ENCODE measurements around the gene SDHC. TPM values are rescaled to one million over a fixed set of nuclear protein-coding genes. Genes with fewer than 3 reads are reported as not detected.

SDHC gene
- total and polyA plus RNA-seq, 2 of the 8 experiments (the other 6 are each of a cell fraction or from before 2014, with no cell fraction given): 224 to 305 TPM

- H2BK5ac ChIP-seq (ENCODE audit: low read depth, low read length): no peak overlapping the region
- H3K4me2 ChIP-seq (ENCODE audit: insufficient read depth in 1 of 2, low read depth in 2 of 2, low read length in 2 of 2): no peak overlapping the region
- H3K56ac ChIP-seq (replicated peaks; ENCODE audit: insufficient read length, low read depth, low read length): no peak overlapping the region
- H2BK20ac ChIP-seq (ENCODE audit: low read length): no peak overlapping the region
- H4K8ac ChIP-seq (ENCODE audit: extremely low read depth, insufficient read depth, low read length): no peak overlapping the region
- H3K79me2 ChIP-seq (ENCODE audit: control insufficient read depth in 1 of 2, insufficient read depth in 2 of 2, low read length in 2 of 2): no peaks in the 10 kb centered on the region
- no peak overlapping the region for H2BK120ac ChIP-seq (replicated peaks; ENCODE audit: low read depth, low read length)
- H3K79me1 ChIP-seq (ENCODE audit: low read depth, low read length): no peaks in the 10 kb centered on the region
- H4K5ac ChIP-seq (ENCODE audit: insufficient read length, low read depth, low read length): no peak overlapping the region
- no peaks in the 10 kb centered on the region; the same call in 1 of the 2 replicates for H3K23me2 ChIP-seq (ENCODE audit: low read depth, low read length)
- DNase-seq (ENCODE audit: low read depth in 1 of 2, low spot score in 2 of 2) (no peak), FAIRE-seq (no peak)
- H3K4me3 ChIP-seq (ENCODE audit: extremely low read depth in 1 of 4, insufficient read depth in 2 of 4, low read depth in 3 of 4, low read length in 4 of 4): no peak overlapping the region
- no peak overlapping the region for H3K9ac ChIP-seq (replicated peaks in 1 of 4; ENCODE audit: extremely low read depth in 1 of 4, low read depth in 3 of 4, low read length in 3 of 4)
- H2BK12ac ChIP-seq (ENCODE audit: low read depth, low read length): no peak overlapping the region
- no peaks in the 10 kb centered on the region for H3K36me3 ChIP-seq (ENCODE audit: control insufficient read depth in 2 of 4, insufficient read depth in 4 of 4, low read length in 3 of 4)
- TF ChIP-seq HDAC2 (IDR thresholded peaks at IDR 0.05; ENCODE audit: borderline replicate concordance in 1 of 2, low read depth in 2 of 2, low read length in 2 of 2): no peak
- no peak for TF ChIP-seq SUZ12 (IDR thresholded peaks at IDR 0.05; ENCODE audit: low read length)
- TF ChIP-seq SIRT6 (IDR thresholded peaks at IDR 0.05; ENCODE audit: low read length): no peak
- TF ChIP-seq SRF (IDR thresholded peaks at IDR 0.05; ENCODE audit: low read depth, low read length): no peak
- no peak for TF ChIP-seq POLR2A (IDR thresholded peaks at IDR 0.05; ENCODE audit: control extremely low read depth in 1 of 2, low read depth in 2 of 2, low read length in 2 of 2)
- TF ChIP-seq CBX8 (IDR thresholded peaks at IDR 0.05; ENCODE audit: borderline replicate concordance, low read depth, low read length): no peak
- no peak for TF ChIP-seq JUND (IDR thresholded peaks at IDR 0.05; ENCODE audit: low read length)
- CTCF ChIA-PET (ENCODE audit: partially characterized antibody): interaction anchor here (0.9 to 15.6 kb wide), 12 partner anchors 8 to 99 kb away, joined by 3 to 401 read pairs (median 4); partner anchors contain the start of genes APOA2 and TOMM40L
- H3K4me1 ChIP-seq (replicated peaks in 1 of 4; ENCODE audit: control insufficient read depth in 3 of 4, insufficient read depth in 4 of 4, low read length in 3 of 4): peaks cover 0 to 4% (median 0%) of the 10 kb centered on the region in 4 experiments; a peak in 2 of 7 replicates
- H3K27me3 ChIP-seq (replicated peaks in 1 of 4; ENCODE audit: control insufficient read depth in 3 of 4, extremely low read depth in 1 of 4, insufficient read depth in 3 of 4, low read length in 3 of 4): no peaks in the 10 kb centered on the region; a peak in 1 of 7 replicates
- H3K9me3 ChIP-seq (ENCODE audit: insufficient read depth in 2 of 2, low read depth in 1 of 2, low read length in 1 of 2): peaks cover 0 to 3% of the 10 kb centered on the region in 2 experiments; a peak in 1 of 4 replicates
- H3K27ac ChIP-seq (ENCODE audit: low read depth, low read length): no peak overlapping the region
- H2AK5ac ChIP-seq (ENCODE audit: low read depth, low read length): no peak overlapping the region
- H4K91ac ChIP-seq (replicated peaks; ENCODE audit: insufficient read length, low read length): no peak overlapping the region
- WGBS, 2 experiments (ENCODE audit: extremely low coverage in 1 of 2, insufficient coverage in 1 of 2, insufficient read length in 1 of 2, insufficient replicate concordance in 2 of 2, low coverage in 1 of 2, low lambda C conversion rate in 2 of 2, missing lambda C conversion rate in 1 of 2): 100% methylated on average over 1 of the region's 1 CpG; no CpG with 5 or more reads in 1 of the 2 experiments
- POLR2A ChIA-PET (ENCODE audit: partially characterized antibody): interaction anchor here (0.8 to 1.0 kb wide), 2 partner anchors 9 to 28 kb away, joined by 3 read pairs; no protein-coding TSS in a partner anchor
- H4K20me1 ChIP-seq (replicated peaks in 1 of 2; ENCODE audit: control insufficient read depth in 1 of 2, insufficient read depth in 2 of 2, low read length in 2 of 2): no peaks in the 10 kb centered on the region
- H3K18ac ChIP-seq (ENCODE audit: extremely low read depth, low read length): no peak overlapping the region
- no peak overlapping the region for H2AFZ ChIP-seq (ENCODE audit: low read length)
- H3K14ac ChIP-seq (ENCODE audit: insufficient read length): no peak overlapping the region
- H3K23ac ChIP-seq (ENCODE audit: insufficient read length): no peak overlapping the region
- H2BK15ac ChIP-seq (ENCODE audit: low read length): no peak overlapping the region
- H3K4ac ChIP-seq (replicated peaks; ENCODE audit: insufficient read length, low read depth, low read length): no peak overlapping the region
Measured at GRCh38 chr1:161282991-161283390, 31.2 kb upstream of the SDHC start.

Measured in H1 (cell line).